Inflammatory macrophage treated with lipopolysaccharide for 4 hours (primary cell): ENCODE results near the gene AHRR.

Experiments
- DNase-seq: peaks from one replicate; pipeline ENCODE4 v3.0.0-alpha.2; 2020

The AHRR gene

GRCh38 chr5:446066-446882, 124.8 kb downstream of the AHRR start:
- no peak for DNase-seq

DNA sequence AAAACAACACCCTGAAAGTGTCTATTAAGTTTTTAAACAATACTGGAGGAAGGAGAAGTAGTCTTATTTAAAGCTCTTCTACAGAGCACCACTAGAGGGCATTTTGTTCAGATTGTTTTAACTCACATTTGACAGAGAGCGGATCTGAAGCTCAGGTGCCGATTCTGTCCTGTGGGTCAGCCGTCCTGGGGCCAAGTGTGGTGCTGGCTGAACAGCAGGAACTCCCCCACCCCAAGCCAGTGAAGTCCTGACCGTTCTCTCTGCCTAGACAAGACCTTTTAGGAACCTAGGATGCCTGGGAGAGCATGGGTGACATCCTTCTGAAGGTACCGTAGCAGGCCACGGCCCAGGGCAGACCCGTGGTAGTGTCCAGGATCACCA, 125.4 kb downstream of the AHRR start:
- peak; percentile 66 for DNase-seq

- DNase-seq = no peak
Measured at GRCh38 chr5:447501-447900, 126.0 kb downstream of the AHRR start.

DNA sequence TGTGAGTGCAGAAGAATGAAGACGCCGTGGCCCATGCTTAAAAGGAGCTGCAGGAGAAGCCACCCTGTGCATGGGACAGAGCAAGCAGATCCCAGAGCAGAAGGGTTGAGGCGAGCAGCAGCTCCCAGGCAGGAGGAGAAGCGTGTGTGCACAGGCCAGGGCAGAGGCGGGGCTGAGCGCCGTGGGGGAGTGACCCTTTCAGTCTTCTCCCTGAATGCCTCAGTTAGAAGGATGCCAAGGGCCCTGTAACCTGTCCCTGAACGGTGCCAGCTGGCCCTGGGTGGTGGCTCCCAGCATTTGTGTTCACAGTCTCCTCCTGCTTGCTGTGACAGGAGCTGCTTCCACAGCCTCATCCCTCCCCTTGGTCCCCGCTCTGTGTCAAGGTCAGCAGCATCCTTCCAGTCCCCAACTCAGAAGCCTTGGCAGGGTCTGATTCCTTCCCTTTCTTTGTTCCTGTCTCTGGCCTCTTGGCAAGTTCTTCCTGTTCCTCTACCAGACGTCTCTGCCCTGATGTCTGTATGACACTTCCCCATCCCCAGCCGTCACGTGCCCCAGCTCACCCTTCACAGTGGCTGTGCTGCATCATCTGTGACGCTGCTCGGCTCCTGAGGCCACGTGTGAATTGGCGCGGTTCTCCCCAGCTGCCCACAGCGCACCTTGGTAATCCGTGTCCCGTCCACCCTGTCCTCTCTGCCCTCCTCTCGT, 126.7 kb downstream of the AHRR start:
- peak; percentile 87 for DNase-seq

DNA sequence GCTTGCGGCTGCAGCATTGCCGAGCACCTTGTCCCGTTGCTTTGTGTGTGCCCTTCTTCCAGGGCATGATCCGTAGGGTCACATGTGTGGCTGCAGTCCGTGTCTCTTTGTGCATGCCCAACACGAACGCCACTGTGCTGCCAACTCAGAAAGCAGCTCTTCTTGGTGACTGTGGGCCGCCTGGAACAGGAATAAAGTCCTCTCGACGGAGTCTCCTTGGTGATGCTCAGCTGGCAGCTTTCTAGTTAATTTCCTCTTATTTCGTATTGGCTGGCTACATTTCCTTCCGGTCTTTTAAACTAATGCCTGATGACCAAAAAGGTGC, 127.2 kb downstream of the AHRR start:
- DNase-seq = no peak

DNA sequence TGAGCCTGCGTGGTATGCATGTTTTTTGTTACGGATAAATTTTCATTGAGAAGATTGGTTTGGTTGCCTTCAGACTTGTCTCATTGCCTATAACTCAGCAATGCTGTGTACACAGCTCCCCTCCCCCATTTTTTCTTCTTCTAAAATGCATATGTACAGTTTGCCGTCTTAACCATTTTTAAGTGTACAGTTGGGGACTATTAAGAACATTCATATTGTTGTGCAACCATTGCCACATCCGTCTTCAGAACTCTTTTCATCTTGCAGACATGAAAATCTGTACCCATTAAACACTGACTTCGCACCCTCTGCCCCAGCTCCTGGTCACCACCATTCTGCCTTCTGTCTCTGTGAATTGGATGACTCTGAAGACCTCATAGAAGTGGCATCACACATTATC, 127.6 kb downstream of the AHRR start:
- no peak for DNase-seq

DNA sequence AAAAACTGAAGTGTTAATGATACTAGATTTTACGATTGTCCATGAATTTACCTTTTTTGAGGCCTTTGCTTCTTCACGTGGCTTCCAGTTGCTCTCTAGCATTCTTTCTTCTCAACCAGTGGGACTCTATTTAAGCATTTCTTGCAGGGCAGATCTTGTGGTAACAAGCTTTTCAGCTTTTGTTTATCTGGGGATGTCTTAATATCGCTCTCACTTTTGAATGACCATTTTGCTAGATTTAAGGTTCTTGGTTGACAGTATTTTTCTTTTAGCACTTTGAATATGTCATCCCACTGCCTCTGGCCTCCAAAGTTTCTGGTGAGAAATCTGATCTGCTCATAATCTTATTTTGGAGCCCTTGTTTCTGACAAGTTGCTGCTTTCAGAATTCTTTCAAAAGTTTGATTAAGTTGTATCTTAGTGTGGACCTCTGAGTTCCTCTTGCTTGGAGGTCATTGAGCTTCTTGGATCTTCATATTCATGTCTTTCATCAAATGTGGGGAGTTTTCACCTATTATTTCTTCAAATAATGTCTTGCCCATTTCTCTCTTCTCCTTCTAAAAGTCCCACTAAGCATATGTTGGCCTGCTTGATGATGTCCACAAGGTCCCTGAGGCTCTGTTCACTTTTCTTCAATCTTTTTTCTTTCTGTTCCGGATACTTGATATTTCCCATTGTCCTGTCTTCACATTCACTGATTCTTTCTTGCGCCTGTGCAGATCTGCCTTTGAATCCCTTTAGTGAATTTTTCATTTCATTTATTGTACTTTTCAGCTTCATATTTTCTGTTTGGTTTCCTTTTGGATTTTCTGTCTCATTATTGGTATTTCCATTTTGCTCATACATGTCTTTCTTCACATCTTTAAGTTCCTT, 130.3 kb downstream of the AHRR start:
- DNase-seq = no peak

DNA sequence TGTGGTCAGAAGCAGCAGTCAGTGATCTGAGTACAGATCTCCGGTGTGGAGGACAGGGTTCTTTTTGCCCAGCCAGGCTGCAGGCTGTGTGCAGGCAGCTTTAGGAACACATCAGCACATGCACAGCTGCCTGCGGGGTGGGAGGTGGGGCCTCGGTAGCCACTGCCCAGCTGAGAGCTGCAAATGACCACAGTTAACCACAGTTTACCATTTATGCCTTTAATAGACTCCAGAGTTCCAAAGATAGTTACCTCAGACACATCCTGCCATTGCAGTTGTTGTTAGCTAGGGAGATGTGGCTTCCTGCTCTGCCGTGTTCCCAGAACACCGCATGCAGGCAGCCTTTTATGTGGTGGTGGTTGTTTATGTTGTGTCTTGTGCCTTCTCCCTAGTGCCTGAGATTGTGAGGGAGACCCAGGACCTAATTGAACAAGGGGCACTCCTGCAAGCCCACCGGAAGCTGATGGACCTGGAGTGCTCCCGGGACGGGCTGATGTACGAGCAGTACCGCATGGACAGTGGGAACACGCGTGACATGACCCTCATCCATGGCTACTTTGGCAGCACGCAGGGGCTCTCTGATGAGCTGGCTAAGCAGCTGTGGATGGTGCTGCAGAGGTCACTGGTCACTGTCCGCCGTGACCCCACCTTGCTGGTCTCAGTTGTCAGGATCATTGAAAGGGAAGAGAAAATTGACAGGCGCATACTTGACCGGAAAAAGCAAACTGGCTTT, 131.6 kb downstream of the AHRR start:
- no peak for DNase-seq

DNA sequence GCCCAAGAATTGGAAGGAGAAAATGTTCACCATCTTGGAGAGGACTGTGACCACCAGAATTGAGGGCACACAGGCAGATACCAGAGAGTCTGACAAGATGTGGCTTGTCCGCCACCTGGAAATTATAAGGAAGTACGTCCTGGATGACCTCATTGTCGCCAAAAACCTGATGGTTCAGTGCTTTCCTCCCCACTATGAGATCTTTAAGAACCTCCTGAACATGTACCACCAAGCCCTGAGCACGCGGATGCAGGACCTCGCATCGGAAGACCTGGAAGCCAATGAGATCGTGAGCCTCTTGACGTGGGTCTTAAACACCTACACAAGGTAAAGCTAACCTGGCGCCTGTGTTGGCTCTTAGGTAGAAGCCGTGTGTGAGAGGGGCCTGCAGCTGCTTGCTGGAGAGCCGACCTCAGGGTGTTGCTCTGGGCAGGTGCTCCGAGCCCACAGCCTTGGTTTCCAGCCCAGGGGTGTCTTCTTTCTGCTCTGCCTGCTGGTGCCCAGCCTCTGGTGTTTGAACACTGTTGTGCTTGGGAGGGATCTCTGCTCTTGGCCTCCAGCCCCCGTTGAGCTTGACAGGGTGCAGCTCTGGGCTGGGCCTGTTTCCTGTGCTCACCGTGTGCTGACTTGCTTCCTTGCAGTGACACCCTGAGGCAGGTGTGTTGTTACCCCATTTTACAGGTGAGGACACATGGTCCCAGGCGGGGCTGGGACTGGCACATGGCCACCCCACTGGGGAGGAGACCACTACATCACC, 132.4 kb downstream of the AHRR start:
- DNase-seq = no peak

GRCh38 chr5:454936-455335, 133.4 kb downstream of the AHRR start:
- DNase-seq = no peak

DNA sequence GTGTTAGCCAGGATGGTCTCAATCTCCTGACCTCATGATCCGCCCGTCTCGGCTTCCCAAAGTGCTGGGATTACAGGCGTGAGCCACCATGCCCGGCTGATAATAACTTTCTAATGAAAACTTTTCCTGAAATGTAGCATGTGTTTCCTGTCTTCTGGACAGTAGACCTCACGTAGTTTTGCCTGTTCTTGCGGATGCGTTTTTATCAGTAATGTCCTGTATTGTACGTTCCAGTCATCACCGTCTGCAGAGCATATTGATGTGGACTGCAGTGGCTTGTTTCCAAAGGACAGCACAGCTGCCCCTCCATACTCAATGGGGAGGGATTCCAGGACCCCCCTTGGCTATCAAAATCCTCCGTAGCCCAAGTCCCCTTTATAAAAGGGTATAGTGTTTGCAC, 134.3 kb downstream of the AHRR start:
- no peak for DNase-seq

GRCh38 chr5:456351-457194, 135.1 kb downstream of the AHRR start:
- no peak for DNase-seq

- no peak for DNase-seq
Measured at GRCh38 chr5:457195-457961, 135.9 kb downstream of the AHRR start.

GRCh38 chr5:458547-459353, 137.2 kb downstream of the AHRR start:
- peak; percentile 6 for DNase-seq

DNA sequence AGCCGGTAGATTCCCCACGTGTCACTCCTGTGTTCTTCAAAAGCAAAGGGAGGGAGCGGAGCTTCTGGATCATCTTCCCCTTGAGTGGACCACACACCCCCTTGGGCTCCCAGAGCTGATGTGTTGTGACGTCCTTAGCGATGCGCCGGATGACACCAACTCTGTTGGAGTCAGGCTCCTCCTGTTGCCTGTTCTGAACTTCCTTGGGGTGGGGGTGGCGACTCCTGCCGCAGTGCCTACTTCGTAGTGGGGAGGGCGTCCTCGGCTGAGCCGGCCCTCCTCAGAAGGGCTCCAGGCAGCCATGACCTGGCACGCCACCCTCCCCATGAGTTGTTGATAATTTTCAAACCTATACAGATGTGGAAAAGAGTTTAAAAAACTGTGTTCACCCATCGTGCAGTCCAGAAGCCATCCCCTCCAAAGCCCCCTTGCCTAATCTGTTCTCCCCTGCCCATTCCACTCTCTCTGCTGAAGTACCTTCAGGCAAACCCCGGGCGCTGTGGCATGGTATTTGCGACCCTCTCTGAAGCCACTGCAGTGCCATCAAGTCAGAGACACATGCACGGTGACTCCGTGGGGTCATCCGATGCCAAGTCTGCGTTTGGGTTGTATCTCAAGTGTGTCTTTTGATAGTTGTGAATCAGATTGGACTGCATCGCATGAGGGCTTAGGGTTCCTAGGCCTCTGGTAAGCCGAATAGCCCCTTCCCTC, 138.2 kb downstream of the AHRR start:
- DNase-seq = no peak

- DNase-seq = no peak
Measured at GRCh38 chr5:460273-460625, 138.7 kb downstream of the AHRR start.

- no peak for DNase-seq
Measured at GRCh38 chr5:462051-462481, 140.6 kb downstream of the AHRR start.

GRCh38 chr5:463301-463700, 141.8 kb downstream of the AHRR start:
- DNase-seq = no peak

DNA sequence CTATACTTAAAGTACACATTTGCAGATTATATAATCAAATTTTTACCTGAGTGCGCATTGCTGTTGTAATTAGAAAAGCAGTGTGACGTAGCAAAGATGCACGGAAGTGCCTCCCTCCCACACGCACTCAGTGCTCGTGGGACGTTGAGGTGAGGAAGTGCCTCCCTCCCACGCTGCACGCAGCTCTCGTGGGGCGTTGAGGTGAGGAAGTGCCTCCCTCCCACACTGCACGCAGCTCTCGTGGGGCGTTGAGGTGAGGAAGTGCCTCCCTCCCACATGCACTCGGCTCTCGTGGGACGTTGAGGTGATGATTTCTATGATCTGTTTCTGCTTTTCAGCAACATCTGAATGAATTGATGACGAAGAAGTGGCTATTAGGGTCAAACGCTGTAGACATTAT, 142.4 kb downstream of the AHRR start:
- DNase-seq = peak; percentile 47
